Natural killer cell (primary cell): ENCODE results near the gene MED26. TPM values are rescaled to one million over a fixed set of nuclear protein-coding genes. Genes with fewer than 3 reads are reported as not detected.

ENCODE experiments used
- ATAC-seq, 3 donors: fragments of 150-1000 bp in 2 of 3; fragments of 200-7000 bp in 1 of 3; cut with Tn5 transposase; 1 replicate in 1 of 3; 2 replicates in 2 of 3; pipeline ENCODE4 v1.10.0; 2021; ENCODE audit warnings: mild to moderate bottlenecking in 2 of 3, moderate library complexity in 2 of 3
- DNase-seq, 2 donors: peaks; one replicate each; pipeline versions ENCODE4 v3.0.0 to v3.0.0-alpha.2; 2013 to 2021; ENCODE audit warnings: mixed read lengths in 1 of 2
- H3K27ac ChIP-seq: one replicate; pipeline ENCODE4 v1.5.1; 2013; ENCODE audit warnings: mild to moderate bottlenecking, low read length
- H3K27me3 ChIP-seq: one replicate; pipeline ENCODE4 v1.6.1; 2013; ENCODE audit warnings: low read length; ENCODE audit not compliant: control insufficient read depth, insufficient read depth
- H3K36me3 ChIP-seq: one replicate; pipeline ENCODE4 v1.6.1; 2013; ENCODE audit warnings: low read length; ENCODE audit not compliant: control insufficient read depth, insufficient read depth
- H3K4me1 ChIP-seq: one replicate; pipeline ENCODE4 v1.6.1; 2013; ENCODE audit warnings: low read length; ENCODE audit not compliant: control insufficient read depth, insufficient read depth
- H3K4me3 ChIP-seq: one replicate; pipeline ENCODE4 v1.5.1; 2013; ENCODE audit warnings: low read length
- H3K9me3 ChIP-seq: one replicate; pipeline ENCODE4 v1.6.1; 2013; ENCODE audit warnings: low read length; ENCODE audit not compliant: control insufficient read depth, insufficient read depth
- H3K27ac Mint-ChIP-seq, 2 donors: one replicate each; pipeline ENCODE4 v1.8.0; 2022; ENCODE audit warnings: mild to moderate bottlenecking in 2 of 2, mixed read lengths in 2 of 2, moderate library complexity in 1 of 2
- H3K27me3 Mint-ChIP-seq, 2 donors: one replicate each; pipeline ENCODE4 v1.8.0; 2022; ENCODE audit warnings: low read depth in 2 of 2, mixed read lengths in 2 of 2
- H3K36me3 Mint-ChIP-seq: one replicate; pipeline ENCODE4 v1.8.0; 2022; ENCODE audit warnings: mixed read lengths
- H3K4me1 Mint-ChIP-seq, 2 donors: one replicate each; pipeline ENCODE4 v1.8.0; 2022; ENCODE audit warnings: mixed read lengths in 2 of 2
- H3K4me3 Mint-ChIP-seq: one replicate; pipeline ENCODE4 v1.8.0; 2022; ENCODE audit warnings: mild to moderate bottlenecking, moderate library complexity, mixed read lengths
- H3K9me3 Mint-ChIP-seq, 2 donors: one replicate each; pipeline ENCODE4 v1.8.0; 2022; ENCODE audit warnings: mixed read lengths in 2 of 2
- CTCF ChIP-seq: fragments of 200-600 bp; IDR thresholded peaks from one replicate; pipeline ENCODE4 v1.8.0; 2022; ENCODE audit warnings: antibody characterized with exemption
- WGBS: methylation state at CpG from one replicate; pipeline ENCODE4 v1.1.7; 2013; ENCODE audit warnings: missing lambda C conversion rate; ENCODE audit not compliant: insufficient coverage; 5-methylcytosine and 5-hydroxymethylcytosine counted together
- intact Hi-C: fragments of 100-400 bp; cut with micrococcal nuclease; formaldehyde crosslinking; loops from one replicate; pipeline ENCODE4 v1.14.2; 2022
- total RNA-seq, 4 donors: library from RNA; stranded (reverse); fragments of 120-200 nt in 1 of 4; gene quantifications; one replicate each; pipeline versions ENCODE4 v1.2.3 to v1.2.4, GENCODE V29; 2013 to 2022

The MED26 gene
- total RNA-seq, 3 donors from 2014 or later (not counting 1 experiment from before 2014, with no cell fraction given): 34.7 to 47.5 (median 47.3) TPM

DNA sequence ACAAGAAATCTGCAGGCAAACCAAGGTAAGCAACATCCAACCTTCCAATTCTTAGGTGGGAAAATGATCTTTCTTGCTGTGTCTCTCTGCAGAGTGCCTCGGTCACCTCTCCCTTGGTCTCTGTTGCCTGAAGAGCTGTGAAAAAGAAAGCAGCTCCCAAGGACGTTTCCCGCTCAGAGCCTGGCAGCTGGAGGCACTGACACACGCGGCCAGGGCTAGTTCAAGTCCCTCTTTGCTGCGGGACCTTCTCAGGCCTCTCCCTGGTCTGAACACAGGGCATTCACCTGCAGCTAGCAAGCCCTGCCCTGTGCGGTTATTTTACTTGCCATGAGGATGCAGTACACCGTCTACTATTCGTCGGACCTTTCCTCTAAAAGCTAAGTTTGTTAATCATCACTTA is 3.8 kb downstream of the MED26 start:
- Histone ChIP-seq H3K27ac (no peak overlapping the region), H3K27me3 (no peaks in the 10 kb centered on the region), H3K4me3 (no peak overlapping the region), H3K4me1 (peaks cover 28% of the 10 kb centered on the region), H3K36me3 (peaks cover 16% of the 10 kb centered on the region), H3K9me3 (no peaks in the 10 kb centered on the region)
- H3K27ac Mint-ChIP-seq: no peak overlapping the region
- TF ChIP-seq CTCF: no peak
- no peaks in the 10 kb centered on the region for H3K36me3 Mint-ChIP-seq
- no peaks in the 10 kb centered on the region for H3K27me3 Mint-ChIP-seq
- 92% methylated on average over 10 of the region's 10 CpGs for WGBS
- ATAC-seq (no peak), DNase-seq (no peak)
- H3K4me1 Mint-ChIP-seq: peaks cover 54 to 71% of the 10 kb centered on the region in 2 donors
- H3K4me3 Mint-ChIP-seq: no peak overlapping the region
- no peaks in the 10 kb centered on the region for H3K9me3 Mint-ChIP-seq
- intact Hi-C loops: no loop called here

DNA sequence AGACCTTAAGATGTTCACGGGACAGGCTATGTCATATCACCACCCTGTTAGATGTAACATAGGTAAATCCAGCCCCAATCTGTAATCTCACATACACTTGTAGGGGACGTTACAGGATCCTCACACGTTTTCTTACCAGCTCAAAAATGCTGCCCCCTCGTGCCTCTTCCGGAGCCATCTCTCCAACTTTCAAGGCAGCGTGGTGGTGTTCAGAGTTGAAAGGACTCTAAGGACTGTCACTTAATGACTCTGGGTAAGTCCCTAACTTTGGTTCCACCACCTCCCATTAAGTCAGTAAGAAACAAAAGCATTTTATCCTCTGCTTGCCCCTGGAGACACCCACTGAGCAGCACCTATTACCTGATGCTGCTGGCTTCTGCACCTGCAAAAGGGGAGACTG is 4.4 kb downstream of the MED26 start:
- H3K4me3 Mint-ChIP-seq: no peak overlapping the region
- no peak for TF ChIP-seq CTCF
- peaks cover 29% of the 10 kb centered on the region for H3K4me1 ChIP-seq
- no peaks in the 10 kb centered on the region for H3K9me3 Mint-ChIP-seq
- H3K27ac Mint-ChIP-seq: peak overlapping the region in 1 of 2 donors; percentile 29
- no peaks in the 10 kb centered on the region for H3K27me3 ChIP-seq
- no peaks in the 10 kb centered on the region for H3K36me3 Mint-ChIP-seq
- H3K27ac ChIP-seq: no peak overlapping the region
- 80% methylated on average over 6 of the region's 6 CpGs for WGBS
- H3K36me3 ChIP-seq: peaks cover 16% of the 10 kb centered on the region
- intact Hi-C loops: no loop called here
- ATAC-seq (no peak), DNase-seq (no peak)
- H3K4me3 ChIP-seq: no peak overlapping the region
- H3K27me3 Mint-ChIP-seq: no peaks in the 10 kb centered on the region
- peaks cover 57 to 71% of the 10 kb centered on the region in 2 donors for H3K4me1 Mint-ChIP-seq
- no peaks in the 10 kb centered on the region for H3K9me3 ChIP-seq

DNA sequence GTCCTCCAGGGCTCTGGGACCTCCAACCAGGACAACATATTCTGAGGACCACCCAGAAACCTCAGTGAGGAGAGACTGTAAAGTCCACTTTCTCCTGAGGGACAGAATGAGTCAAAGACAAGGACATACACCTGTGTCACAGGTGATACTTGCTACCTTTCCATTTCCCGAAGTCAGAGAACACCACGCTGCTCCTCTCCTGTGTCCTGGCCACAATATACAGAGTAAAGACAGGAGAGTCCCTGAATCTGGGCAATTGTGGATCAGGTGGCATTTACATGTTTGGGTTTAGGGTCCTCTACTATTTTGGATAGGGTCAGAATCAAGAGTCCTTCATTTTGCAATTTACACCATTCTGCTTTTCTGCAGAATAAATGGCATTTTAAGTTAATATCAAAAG is 4.9 kb downstream of the MED26 start:
- H3K4me3 ChIP-seq: no peak overlapping the region
- Mint-ChIP-seq H3K9me3 (no peaks in the 10 kb centered on the region), H3K27ac (peak overlapping the region in 1 of 2 donors; percentile 29), H3K36me3 (no peaks in the 10 kb centered on the region), H3K4me1 (peaks cover 61 to 74% of the 10 kb centered on the region in 2 donors), H3K4me3 (no peak overlapping the region), H3K27me3 (no peaks in the 10 kb centered on the region)
- peaks cover 34% of the 10 kb centered on the region for H3K4me1 ChIP-seq
- no peak for TF ChIP-seq CTCF
- intact Hi-C loops: no loop called here
- no peak overlapping the region for H3K27ac ChIP-seq
- WGBS: 97% methylated on average over 2 of the region's 2 CpGs
- DNase-seq (no peak), ATAC-seq (no peak)
- no peaks in the 10 kb centered on the region for H3K9me3 ChIP-seq
- H3K27me3 ChIP-seq: no peaks in the 10 kb centered on the region
- H3K36me3 ChIP-seq: peaks cover 16% of the 10 kb centered on the region

DNA sequence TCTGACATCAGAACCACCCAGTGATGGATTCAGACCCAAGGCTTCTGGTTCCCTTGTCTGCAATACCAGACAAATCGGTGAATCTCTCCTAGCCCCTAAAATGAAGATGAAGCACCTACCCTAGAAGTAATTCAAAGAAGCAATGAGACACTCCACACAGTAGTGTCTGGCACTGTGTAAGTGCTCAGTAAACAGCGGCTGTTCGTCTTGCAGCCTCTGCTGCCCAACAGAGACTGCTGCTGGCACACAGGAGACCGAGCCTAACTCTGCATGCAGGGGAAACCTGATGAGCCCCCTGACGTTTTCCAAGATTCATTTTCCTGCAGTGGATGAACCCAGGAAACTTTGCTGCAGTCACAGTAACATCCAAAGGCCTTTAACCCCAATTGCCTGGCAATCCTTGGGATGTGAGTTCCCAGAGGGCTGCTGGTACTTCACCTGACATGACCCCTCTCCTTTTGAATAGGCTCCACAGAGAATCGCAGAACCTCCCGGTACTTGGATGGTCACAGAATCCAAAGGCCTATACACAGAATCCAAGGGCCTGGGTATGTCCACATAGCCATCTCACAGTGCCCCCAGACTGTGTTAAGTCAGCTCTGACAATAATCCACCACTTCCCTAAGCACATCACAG is 6.7 kb downstream of the MED26 start:
- intact Hi-C loops: no loop called here
- Mint-ChIP-seq H3K4me3 (no peak overlapping the region), H3K36me3 (no peaks in the 10 kb centered on the region), H3K9me3 (no peaks in the 10 kb centered on the region), H3K27ac (peak overlapping the region; percentile 38 to 72), H3K27me3 (no peaks in the 10 kb centered on the region), H3K4me1 (peaks cover 67 to 74% of the 10 kb centered on the region in 2 donors)
- WGBS: 94% methylated on average over 7 of the region's 7 CpGs
- Histone ChIP-seq H3K4me1 (peaks cover 33% of the 10 kb centered on the region), H3K4me3 (no peak overlapping the region), H3K36me3 (peaks cover 16% of the 10 kb centered on the region), H3K27ac (no peak overlapping the region), H3K9me3 (no peaks in the 10 kb centered on the region), H3K27me3 (no peaks in the 10 kb centered on the region)
- DNase-seq (no peak), ATAC-seq (no peak)
- no peak for TF ChIP-seq CTCF
